Measurements from ENCODE around the gene SYCP3.

GRCh38 chr12:101727098-101727497, 12.2 kb downstream of the SYCP3 start:
- TF ChIP-seq CTCF (conservative IDR thresholded peaks at IDR 0.05 in 1 of 2, IDR thresholded peaks at IDR 0.05 in 1 of 2; ENCODE audit: extremely low read depth in 1 of 2, insufficient read depth in 1 of 2, low read depth in 1 of 2, low read length in 2 of 2) (no peak), EZH2 (IDR thresholded peaks at IDR 0.05; ENCODE audit: borderline replicate concordance, low read length) (no peak)
